ENCODE results near the gene ALDH3A2.

DNA sequence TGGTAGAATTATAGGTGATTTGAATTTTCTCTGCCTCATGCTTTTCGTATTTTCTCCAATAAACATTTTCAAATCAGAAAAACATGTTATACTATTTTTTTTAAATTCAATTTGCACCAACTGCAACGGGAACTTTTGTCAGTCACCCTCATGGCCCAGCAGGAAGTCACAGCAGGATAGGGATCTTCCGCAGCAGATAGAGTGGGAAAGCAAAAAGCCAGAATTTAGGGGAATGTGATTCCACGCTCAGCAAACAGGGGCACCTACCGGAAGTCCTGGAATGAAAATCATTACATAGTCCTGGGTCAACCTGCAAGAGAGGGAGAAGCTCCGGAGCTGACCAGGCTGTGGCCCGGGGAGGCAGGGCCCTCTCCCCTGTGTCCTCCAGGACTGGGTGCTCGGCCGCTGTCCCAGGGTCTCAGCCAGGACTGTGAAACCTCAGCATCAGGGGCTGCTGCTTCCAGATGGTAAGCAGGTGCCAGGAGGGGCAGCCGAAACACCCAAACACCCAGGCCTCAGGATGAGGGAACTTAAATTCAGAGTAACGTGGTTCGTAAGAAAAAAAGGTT is 64.0 kb downstream of the ALDH3A2 start:
- TF ChIP-seq CTCF (IDR thresholded peaks at IDR 0.05) (no peak), EZH2 (IDR thresholded peaks at IDR 0.05; ENCODE audit: borderline replicate concordance, insufficient read depth, low read depth, low read length, poor library complexity, severe bottlenecking) (no peak)
